NCI-H510A (cell line): Measurements from ENCODE around the gene LRRK1.

ENCODE experiments used
- DNase-seq: peaks from one replicate; lab custom pipeline; 2025; lab: John Stamatoyannopoulos, UW

The LRRK1 gene

DNA sequence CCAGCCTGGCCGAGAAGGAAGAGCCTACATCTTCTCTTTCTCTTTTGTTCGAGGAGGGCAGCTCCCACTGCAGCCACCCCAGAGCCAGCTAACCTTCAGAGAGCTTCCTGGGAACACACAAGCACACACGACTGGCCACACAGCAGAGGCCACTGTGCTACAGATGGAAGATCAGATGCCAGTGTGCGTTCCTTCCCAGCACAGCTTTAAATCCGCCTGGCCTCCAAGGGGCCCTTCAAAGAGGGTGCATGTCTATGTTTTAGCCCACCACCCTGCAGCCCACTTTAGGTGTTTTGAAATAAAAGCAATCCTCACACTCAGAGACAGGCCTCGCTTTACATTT is 27.2 kb upstream of the LRRK1 start:
- DNase-seq = no peak

DNA sequence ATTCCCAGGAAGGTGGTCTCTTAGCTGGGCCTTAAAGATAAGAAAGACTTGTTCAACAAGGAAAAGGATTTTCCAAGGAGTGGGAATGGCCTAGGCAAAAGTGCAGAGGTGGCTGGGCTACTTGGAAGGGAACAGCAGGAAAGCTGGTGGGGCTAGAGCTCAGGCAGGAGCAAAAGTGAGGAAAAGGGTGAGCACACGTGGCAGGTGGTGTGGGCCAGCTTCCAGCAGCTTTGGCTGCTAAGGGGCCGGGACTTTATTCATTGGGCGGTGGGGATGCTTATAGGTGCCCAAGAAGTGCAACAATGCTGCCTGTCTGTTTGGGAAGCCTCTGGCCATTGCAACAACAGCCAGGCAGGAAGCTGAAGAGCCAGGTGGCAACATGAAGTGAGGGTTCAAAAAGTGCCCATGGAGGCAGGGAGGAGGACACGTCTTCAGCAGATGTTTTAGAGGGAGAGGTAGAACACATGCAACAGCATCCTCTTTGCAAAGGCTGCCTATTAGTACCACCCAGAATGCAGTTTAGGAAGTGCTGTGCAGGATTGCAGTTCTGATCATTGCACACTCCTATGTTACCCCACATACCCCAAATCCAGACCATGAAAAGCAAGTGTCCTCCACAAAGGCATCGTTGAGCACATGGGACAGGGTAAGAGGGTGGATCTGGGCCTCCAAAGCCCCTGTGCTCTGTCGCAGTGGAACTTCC is 25.7 kb upstream of the LRRK1 start:
- DNase-seq = no peak

DNA sequence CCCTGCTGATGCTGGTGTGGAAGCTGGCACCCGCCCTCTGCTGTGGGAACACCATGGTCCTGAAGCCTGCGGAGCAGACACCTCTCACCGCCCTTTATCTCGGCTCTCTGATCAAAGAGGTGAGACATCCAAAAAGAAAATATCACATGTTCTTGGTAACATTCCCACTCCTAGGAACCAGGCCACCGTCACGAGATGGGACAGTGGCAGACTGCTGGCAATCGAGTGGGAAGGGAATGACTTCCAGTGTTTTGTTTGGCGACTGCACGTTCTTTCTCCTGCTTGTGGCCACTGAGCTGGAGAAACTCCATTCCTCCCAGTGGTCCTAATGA is 25.2 kb upstream of the LRRK1 start:
- no peak for DNase-seq

DNA sequence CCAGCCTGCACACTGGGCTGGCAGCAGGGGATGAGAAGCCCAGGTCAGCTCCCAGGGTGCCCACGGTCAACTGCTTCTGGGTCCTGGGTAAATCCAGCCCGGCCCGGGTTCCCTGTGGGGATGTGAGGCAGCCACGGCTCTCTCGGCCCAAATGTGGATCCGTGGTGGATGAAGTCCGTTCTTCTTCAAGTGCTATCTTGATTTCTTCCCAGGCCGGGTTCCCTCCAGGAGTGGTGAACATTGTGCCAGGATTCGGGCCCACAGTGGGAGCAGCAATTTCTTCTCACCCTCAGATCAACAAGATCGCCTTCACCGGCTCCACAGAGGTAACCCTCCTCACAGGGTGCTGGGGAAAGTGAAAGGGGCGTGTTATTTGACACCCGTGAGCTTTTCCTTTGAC is 23.4 kb upstream of the LRRK1 start:
- no peak for DNase-seq

DNA sequence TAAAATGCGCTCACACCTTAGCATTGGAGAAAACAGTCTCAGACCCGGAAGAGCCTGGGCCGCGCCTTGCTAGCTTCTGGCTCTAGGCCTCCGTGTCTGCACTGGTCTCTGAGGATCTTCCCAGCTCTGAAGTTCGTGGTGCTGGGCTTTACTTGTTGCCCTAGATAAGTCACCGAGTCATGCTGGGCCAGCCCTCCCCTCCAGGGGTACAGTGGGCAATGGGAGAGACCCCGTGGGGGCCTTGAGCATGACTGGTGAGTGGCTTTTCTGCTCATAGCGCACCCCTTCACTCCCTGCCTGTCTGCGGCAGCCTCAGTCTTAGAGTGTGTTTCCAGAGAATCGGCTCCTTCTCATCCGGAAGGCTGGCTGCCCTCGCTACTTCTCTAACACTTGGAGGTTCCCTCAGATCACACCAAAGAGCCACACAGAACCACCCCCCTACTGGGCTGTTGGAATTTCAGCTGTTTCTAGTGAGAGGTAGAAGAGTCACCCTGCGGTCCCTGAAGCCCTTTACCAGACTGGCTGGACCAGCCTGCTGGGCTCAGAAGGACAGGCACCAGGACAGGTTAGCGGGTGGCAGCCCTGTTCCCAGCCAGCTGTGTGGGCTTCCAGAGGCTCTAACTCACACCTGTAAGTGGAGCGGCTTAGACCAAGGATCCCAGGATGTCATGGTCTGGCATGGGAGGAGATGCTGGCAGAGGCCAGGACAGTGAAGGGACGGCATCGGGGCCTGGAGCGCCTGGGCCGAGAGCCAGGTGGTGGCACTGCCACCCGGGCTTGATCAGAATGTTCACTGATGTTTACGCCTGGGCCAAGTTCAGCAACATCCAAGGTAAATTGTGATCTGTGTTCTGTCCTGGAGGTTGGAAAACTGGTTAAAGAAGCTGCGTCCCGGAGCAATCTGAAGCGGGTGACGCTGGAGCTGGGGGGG is 21.7 kb upstream of the LRRK1 start:
- no peak for DNase-seq

DNA sequence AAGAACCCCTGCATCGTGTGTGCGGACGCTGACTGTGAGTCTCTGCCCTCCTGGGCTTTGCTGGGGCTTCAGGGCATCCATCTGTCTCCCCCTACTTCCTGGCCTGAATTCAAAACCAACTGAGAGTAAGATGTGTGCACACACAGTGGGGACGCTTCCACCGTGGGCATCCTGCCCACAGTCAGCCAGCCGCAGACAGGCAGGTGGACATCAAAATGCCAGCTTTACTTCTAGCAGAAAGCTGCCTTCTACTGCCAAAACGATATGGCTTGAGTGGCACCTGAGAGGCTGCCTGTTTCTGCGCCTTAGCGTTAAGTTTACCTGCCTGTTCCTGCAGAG is 21.0 kb upstream of the LRRK1 start:
- DNase-seq = no peak

DNA sequence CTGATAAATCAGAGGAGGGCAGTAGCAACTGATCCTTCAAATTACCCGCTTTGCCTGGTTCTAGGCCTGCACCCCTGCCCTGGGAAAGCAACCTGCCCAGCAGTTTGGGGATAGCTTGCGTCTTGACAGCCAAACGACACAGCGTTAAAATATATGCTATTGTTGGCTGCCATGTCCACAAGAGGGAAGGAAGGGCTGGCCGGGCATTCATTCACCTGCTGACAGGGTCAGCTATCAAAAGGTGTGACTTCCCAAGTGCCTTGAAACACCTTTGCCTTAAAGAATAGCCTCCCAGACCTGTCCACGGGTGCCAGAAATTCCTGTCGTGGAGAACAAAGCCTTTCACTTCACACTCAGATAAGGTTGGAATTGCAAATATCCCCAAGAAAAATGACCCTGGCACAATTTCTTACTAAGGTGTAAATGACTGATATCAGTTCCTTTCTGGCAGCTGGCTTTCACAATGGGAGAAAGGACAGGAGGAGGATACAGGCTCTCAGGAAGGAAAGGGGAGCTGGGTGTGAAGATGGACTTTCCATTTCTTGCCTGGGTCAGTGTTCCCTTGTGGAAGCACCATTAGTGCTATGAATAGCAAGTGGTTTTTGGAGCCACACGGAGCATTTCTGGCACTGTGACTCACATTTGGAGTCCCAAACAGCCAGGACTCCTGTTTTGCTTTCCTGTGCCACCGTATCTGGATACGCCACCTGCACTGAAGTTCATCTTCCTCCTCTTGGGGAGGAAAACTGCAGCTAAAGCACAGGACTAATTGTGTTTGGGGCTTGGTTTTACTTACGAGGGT is 20.3 kb upstream of the LRRK1 start:
- DNase-seq = no peak

DNA sequence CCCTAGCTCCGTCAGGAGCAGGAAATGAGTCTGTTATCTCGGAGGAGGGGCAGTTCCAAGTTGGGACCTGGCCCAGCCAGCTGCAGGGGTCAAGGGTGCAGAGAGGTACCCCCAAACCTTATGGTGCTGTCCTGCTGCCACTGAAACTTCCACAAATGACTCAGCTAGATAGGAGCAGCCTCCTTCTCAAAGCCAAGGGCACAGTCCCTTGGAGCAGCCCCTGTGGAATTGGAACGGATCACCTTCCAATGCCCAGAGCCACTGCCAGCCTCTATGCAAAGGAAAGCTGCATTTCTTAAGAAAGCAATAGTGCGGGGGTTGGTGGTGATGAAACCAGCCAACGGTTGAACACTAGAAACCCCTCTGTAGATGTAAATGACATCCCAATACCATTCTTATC is 19.6 kb upstream of the LRRK1 start:
- DNase-seq = no peak

DNA sequence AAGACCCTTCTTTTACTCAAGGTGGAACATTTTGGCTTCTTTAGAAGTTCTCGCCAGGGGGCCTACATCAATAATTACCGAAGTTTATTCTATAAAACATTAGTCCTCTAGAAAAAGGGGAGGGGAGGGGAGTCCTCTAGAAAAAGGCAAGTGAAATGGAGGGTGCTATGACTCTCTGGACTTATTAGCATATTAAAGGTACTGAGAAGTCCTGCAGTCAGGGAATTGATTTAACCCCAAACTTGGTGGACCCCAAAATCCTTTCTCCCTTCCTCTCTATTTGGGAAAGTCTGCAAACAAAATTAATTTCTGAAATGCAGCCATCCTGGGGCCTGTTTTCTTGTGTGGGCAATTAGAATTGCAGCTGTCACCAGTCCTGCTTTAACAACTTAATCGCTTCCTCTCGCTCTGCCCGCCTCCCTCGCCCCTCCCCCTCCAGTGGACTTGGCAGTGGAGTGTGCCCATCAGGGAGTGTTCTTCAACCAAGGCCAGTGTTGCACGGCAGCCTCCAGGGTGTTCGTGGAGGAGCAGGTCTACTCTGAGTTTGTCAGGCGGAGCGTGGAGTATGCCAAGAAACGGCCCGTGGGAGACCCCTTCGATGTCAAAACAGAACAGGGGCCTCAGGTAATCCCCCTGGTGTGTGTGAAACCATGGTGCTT is 18.9 kb upstream of the LRRK1 start:
- no peak for DNase-seq

DNA sequence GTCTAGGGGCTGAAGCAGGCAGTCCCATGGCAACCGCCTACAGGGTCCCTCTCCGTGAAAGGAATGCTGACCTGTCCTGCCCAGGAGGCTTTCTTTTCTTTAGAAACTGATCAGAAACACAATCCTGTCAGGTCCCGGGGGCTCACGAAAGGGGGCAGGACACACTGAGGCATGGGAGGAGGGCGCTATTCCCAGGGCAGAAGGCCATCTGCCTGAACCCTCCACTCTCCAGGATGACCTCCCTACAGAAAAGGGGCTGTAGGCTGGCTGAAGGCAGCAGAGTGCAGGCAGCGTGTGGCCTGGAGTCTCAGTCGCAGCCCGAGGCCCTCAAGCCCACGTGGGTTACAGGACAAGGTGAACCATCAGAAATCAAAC is 18.4 kb upstream of the LRRK1 start:
- no peak for DNase-seq

DNA sequence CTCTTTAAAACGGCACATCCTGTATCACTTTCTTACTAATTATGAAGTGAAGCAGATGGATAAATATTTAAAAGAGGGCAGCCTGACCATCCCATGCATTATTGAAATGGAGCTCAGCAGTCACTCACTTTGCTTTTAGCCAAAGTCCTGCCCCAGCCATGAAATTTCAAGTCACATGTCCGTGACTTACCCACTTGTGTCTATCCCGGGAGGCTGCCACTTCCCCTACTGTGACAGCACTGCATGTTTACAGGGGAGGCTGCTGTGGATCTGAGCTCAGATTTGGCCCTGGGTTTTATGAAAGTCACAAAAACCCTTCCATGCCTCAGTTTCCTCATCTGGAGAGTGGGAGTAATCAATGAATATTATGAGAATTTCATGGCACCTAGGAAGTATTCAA is 17.9 kb upstream of the LRRK1 start:
- DNase-seq = no peak

DNA sequence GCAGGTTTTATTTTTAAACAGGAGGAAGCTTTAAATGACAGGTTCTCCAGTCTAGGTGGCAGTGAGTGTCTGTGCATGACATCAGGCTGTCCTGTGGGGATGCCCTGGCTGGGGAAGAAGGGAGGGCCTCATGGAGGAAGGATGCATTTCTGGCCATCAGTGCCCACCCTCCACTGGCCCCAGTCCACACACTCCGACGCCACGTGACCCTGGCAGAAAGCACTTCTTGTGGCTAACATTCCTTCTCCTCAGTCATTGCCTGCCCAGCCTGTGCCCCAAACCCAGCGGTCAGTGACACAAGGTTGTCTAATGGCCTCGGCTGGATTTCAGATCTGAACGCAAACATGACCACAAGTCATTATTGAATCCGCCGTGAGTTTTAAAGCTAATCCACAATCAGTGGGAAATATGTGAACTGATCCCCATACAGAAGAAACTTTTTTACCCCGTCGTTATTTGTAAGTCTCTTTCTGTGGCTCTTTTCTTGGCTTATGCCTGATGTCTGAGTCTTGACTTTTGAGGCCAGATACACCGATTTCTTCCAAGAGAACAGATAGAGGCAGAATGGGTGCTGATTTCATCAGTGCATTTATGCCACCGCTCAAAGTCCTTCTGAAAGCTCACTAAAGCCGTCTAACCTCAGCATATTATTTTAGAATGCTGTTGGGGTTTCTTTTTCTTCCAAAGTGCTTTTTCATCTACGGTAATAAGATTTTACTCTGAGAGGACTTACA is 17.3 kb upstream of the LRRK1 start:
- no peak for DNase-seq

DNA sequence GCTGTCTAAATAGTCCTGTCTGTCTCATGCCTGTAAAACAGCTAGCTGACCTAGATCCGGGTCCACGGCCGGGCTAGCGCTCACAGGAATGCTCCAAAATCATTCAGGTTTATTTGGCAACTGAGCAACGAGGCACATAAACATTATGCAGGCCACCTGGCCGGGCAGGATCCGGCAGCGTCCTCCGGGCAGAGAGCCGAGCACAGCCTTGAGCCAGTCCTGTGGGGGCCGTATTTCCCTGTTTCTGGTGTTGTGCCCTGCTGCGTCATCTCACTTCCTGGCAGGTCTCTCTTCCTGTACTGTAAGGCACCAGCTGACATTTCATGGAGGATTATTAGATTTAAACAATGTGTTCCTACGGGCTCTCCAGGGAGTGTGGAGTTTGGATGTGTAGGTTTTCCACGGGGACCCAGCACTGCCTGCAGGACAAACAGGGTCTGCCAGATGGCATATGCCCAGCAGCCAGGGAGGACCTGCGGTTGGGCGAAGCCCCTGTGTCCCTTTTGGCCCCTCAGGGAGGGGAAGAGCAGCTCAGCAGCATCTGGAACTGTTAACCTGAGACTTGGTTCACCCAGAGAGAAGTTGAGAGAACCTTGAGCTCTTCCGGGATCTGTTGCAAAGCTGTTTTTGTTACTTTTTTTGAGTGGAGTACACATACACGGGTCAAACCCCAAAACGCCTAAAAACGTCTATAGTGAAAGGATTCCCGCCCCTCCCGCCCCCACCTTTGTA is 16.6 kb upstream of the LRRK1 start:
- no peak for DNase-seq

DNA sequence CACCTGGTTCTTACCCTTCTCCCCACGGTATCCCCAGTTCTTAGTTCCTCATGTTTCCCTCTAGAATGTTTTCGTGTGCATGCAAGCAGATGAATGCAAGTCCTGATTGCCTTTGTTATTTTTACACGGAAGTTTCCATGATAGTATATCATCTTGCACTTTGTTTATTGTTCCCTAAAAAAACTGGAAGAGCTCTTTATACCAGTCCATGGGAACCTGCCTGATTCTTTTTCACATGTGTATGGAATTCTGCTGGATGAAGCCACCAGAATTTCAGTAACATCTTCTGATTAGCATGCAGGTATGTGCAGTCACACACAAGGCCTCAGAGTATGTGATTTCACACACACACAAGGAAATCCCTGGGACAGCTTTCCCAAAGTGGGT is 16.0 kb upstream of the LRRK1 start:
- no peak for DNase-seq

DNA sequence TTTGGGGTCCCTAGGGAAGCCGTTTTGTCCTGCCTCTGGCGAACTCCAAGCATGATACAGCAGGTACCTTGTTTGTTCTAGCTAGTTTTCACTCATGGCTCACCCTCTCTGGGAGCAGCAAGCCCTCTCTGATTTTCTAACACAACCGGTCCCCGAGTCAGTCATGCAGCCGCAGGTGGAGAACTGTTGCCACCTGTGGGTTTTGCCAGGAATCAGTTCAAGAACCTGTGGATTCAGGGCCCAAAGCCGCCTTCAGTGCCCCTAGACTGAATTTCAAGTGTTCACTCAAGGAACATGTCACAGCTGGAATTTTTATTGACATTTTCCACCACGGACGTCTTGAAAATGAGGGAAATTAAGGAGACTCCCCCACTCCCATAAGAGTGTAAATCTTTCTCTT is 13.3 kb upstream of the LRRK1 start:
- no peak for DNase-seq

DNA sequence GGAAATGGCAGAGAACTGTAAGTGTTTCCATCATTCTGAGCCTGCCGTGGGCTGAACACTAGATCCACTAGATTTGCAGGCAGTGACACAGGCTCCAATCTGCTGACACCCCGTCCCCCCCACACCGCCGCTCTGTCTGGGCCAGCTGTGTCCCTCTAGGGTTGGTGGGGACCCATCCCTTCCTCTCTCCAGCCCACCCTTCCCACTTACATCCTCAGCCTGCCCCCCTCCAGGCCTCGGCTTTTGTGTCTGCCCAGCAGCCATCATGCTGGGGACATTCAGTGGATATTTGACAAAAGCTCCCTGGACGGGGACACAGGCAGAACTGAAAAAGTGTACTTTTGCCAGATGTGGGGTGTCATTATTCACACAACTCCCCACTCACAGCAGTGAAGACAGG is 10.7 kb upstream of the LRRK1 start:
- no peak for DNase-seq

DNA sequence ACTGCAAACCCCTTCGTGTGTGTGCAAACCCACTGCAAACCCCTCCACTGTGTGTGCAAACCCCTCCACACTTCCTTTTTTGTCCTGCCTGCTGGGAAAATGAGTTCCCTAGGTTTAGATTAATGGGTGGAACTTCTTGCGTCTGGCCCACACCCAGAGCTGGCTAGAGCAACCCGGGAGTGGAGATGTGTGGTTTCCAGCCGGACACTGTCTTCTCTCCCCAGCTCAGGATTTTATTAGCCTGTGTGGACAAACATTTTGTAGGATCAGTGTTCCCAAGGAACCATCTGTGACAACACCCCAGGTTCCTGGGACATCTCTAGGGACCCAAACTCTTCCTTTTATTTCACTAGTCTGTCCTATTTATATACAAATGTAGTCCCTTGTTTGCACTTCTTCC is 9.6 kb upstream of the LRRK1 start:
- no peak for DNase-seq

DNA sequence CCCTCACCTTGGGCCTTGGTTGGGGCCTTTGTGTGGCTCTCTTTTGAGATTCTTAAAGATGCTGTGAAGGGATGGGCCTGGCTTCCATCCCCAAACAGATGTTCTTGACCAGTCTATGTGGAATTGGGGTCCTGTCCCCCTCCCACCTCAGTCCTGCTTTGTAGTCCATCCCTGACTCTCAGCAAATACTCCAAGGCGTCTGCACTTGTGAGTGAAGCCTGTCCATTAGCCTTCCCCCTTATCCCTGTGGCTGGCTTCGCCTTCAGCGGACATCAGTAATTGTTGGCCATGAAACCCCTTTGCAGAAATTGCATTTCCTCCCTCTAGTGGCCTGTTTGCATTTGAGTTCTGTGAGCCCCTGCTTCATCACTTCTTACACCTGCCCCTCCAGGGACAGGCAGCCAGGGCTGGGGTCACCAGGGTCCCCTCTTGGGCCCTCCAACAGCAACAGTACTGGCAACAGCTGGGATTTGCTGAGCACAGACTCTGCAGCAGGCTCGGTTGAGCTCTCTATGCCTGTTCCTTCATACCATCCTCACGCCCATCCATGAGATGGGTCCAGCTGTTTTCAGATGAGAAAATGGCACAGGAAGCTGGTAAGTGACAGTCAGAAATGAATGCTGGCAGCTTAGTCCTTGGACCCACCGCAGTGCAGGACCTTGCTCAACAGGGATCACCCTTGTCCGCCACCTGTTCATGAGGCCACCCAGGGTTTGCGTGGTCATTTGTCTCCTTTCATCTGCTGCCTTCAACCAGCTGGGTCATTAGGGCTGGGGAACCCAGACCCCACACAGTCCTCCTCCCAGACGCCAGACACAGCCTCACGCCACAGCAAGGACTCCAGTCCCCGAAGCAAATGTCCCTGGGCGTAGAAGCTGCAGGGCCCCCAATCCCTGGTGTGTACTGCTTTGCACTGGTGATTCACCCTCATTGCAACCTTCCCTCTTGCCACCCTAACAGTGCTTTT is 8.9 kb upstream of the LRRK1 start:
- DNase-seq = no peak

DNA sequence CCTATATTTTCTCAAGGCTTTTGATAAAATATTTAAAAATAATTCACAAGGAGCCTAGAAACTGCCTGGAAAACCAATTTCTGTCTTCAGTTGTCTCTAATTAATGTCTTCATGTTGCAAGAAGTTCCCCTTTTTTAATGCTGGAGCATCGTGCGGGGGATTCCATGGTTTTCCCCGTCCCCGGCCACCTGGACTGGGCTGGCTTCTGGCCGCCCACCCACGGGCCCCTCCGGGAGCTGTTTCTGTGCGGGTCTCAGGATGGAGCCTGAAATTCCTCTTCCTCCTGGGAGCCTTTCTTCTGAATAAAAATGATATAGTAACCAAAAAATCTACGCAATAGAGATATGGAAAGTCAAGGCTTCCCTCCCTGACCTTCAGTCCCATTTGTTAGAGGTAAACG is 8.1 kb upstream of the LRRK1 start:
- no peak for DNase-seq

DNA sequence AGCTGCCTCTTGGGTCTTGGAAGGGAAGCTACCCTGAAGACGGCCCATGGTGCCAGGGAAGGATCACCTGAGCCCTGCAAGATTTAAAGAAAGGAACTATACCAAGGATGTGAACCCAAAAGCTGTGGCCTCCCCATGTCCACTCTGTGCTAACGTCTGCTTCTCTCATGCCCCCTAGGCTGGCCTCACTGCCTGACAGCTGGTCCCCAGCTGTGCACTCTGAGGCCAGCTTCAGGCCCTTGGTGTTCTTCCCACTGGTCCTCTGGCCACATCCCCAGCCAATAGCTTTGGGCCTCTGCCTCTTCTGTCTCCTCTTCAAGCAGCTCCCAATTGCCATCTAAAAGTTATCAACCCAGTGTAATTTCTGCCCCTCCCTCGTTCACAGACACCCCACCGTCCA is 5.2 kb upstream of the LRRK1 start:
- no peak for DNase-seq
